ENCODE results near the gene PIK3R5.

Gene PIK3R5

DNA sequence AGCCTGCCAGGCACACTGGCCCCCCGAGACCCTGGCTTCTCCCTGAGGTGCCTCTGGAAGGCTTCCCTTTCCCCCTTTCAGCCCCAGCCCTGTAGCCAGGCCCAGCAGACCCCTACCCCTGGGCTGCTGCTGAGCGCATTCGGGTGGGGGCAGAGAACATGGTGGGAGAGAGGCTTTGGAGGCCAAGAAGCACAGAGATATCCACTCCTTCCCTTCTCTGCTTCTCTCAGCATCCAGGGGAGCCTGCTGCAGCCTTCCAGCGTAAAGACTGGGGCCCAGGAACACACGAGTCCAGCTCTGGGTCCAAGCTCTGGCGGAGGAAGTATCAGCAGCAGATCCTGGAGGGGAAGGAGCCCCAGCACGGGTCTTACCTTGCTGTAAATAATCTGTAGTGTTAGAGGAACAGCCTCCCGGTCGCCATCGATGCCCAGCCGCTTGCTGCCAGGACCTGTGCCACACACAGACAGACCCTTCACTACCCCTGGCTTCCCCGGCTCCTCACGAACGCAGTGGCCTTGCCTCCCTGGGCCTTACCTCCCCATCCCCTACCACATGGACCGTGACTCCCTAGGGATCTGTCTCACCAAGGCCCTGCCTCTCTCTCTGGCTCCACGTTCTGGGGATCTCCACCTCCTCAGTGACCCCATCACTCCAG lies 81.0 kb downstream of the PIK3R5 start:
- no peak for DNase-seq (ENCODE audit: low read depth in 1 of 2, low spot score in 1 of 2)
- no peak for TF ChIP-seq JUND (IDR thresholded peaks at IDR 0.05; ENCODE audit: low read depth)
- in situ Hi-C loops (cut with HindIII; ENCODE audit: low pct_unique_long_range_greater_than_20kb, low sequenced_read_pairs): no loop called here

DNA sequence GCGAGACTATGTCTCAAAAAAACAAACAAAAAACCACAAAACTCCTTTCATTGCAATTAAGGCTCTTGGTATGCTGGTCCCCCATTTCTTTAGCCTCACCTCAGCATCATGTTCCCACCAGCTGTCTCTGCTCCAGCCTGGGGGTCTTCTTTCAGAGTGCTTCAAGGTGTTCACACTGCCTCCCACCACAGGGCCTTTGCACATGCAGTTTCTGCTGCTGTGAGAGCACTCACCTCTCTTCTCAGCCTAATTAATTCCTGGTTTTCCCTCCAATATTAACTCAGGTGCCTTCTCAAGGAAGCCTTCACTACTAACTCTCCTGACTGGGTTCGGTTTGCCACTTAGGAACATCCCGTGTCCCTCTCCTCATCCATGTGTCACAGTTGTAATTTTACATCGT lies 82.2 kb downstream of the PIK3R5 start:
- in situ Hi-C loops (cut with HindIII; ENCODE audit: low pct_unique_long_range_greater_than_20kb, low sequenced_read_pairs): no loop called here
- no peak for TF ChIP-seq JUND (IDR thresholded peaks at IDR 0.05; ENCODE audit: low read depth)
- no peak for DNase-seq (ENCODE audit: low read depth in 1 of 2, low spot score in 1 of 2)

DNA sequence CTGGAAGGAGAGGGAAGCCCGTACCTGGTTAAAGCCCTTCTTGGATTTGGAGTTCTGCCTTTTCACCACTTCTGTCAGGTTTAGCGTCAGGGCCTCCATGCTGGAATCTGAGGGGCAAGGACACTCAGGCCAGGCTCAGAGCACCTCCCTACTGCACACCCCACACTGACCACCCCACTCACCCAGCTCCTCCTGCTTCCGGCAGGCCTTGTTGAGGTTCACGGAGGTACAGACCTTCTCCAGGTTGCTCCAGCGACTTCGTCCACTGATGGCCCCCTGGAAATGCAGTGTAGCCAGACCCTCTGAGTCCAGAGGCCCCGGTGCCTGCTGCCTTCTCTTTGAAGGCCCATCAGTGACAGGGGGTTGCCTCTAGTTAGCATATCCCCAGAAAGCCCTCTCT lies 83.9 kb downstream of the PIK3R5 start:
- in situ Hi-C loops (cut with HindIII; ENCODE audit: low pct_unique_long_range_greater_than_20kb, low sequenced_read_pairs): no loop called here
- DNase-seq (ENCODE audit: low read depth in 1 of 2, low spot score in 1 of 2): no peak
- TF ChIP-seq JUND (IDR thresholded peaks at IDR 0.05; ENCODE audit: low read depth): no peak

DNA sequence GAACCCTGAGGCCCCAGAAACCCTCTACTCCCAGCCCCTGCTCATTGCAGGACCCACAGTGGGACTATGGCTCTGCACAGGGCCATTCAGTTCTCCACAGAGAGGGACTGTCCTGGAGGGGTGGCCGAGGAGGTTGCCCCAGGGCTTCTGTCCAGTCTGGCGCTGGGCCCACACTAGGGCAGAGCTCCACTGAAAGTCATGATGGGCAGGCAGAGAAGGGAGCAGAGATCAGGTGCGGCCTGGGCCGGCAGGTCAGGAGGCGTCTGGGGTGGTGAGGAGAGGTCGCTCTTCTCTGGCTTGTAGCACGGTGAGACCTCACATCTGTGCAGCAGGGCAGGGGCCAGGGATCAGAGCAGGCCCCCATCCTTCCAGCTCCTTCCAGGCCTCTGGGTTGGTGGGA lies 85.0 kb downstream of the PIK3R5 start:
- in situ Hi-C loops (cut with HindIII; ENCODE audit: low pct_unique_long_range_greater_than_20kb, low sequenced_read_pairs): no loop called here
- no peak for TF ChIP-seq JUND (IDR thresholded peaks at IDR 0.05; ENCODE audit: low read depth)
- DNase-seq (ENCODE audit: low read depth in 1 of 2, low spot score in 1 of 2): no peak

DNA sequence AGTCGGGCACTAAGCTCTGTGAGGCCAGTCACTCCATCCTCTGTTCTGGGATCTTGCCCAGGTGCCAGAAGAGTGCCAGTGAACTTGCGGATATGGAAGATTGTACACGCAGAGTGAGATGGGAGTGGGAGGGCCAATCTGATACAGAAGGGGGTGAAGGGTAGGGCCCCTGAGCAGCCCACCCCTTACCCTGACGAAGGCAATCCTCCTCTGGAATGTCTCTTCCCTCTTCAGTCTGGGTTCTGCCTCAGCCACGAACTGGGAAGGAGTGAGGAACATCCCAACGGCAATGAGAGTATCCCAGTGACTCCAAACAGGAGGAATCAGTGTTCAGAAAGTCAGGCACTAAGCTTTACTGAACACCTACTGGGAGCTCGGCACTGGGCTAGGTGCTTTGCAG lies 86.1 kb downstream of the PIK3R5 start:
- in situ Hi-C loops (cut with HindIII; ENCODE audit: low pct_unique_long_range_greater_than_20kb, low sequenced_read_pairs): no loop called here
- DNase-seq (ENCODE audit: low read depth in 1 of 2, low spot score in 1 of 2): no peak
- TF ChIP-seq JUND (IDR thresholded peaks at IDR 0.05; ENCODE audit: low read depth): no peak

DNA sequence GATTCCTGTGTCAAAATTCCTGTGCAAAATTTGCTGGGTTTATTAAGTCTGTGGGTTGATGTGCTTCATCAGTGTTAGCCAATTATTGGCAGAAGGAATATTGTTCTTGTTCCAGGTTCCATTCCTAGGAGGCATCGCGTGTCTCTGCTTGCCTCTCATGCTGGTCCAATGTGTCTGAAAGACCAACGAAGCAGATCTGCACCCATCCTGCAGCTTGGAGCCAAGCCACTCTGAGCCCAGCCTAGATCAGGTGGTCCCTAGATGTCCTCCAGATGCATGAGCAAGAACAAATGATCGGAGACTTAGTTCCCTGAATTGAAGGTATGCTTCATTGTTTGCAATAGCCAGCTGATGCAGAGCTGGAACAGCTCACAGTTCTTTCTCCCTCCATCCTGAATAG lies 87.5 kb downstream of the PIK3R5 start:
- TF ChIP-seq JUND (IDR thresholded peaks at IDR 0.05; ENCODE audit: low read depth): no peak

DNA sequence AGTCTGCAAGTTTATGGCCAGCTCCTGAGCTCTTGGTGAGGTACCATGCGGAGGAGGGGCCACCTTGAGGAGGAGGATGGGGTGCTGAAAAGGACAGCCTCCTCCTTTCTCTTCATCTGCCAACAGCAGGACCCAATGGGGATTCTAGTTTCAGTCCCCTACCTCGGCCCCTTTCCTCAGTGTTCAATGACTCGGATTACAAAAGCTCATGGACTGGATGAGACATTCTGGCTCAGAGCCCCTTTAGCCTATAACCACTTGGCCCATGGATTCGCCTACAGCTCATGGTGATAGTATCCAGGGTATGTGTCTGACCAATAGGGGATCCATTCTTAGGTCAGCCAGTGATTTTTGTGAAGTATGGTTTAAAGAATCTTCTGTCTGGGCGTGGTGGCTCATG lies 89.5 kb downstream of the PIK3R5 start:
- in situ Hi-C loops (cut with HindIII; ENCODE audit: low pct_unique_long_range_greater_than_20kb, low sequenced_read_pairs): no loop called here
- peak in 1 of 2 experiments; percentile 5 for DNase-seq (ENCODE audit: low read depth in 1 of 2, low spot score in 1 of 2)
- TF ChIP-seq JUND (IDR thresholded peaks at IDR 0.05; ENCODE audit: low read depth): no peak

More for the DNA sequence above, 87.5 kb downstream of the PIK3R5 start:
- no peak for DNase-seq (ENCODE audit: low read depth in 1 of 2, low spot score in 1 of 2)
- in situ Hi-C loops (cut with HindIII; ENCODE audit: low pct_unique_long_range_greater_than_20kb, low sequenced_read_pairs): no loop called here

DNA sequence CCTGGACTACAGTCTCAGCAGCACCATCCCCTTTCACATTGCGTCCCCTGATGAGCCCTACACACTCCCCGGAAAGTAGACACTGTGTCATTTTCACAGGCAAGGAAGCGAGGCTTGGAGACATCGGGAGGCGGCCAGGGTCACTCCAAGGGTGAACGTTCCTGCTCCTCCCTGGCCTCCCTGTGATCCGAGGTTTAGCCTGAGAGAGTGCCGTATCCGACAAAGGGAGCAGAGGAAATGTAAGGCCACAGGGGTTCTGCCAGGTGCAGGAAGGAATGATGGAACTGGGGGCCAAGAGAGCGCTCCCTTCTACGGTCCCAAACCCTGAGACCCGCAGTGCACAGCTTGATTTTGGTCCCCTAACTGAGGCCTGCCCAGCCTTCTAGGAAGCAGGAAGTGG lies 90.1 kb downstream of the PIK3R5 start:
- in situ Hi-C loops (cut with HindIII; ENCODE audit: low pct_unique_long_range_greater_than_20kb, low sequenced_read_pairs): no loop called here
- no peak for TF ChIP-seq JUND (IDR thresholded peaks at IDR 0.05; ENCODE audit: low read depth)

DNA sequence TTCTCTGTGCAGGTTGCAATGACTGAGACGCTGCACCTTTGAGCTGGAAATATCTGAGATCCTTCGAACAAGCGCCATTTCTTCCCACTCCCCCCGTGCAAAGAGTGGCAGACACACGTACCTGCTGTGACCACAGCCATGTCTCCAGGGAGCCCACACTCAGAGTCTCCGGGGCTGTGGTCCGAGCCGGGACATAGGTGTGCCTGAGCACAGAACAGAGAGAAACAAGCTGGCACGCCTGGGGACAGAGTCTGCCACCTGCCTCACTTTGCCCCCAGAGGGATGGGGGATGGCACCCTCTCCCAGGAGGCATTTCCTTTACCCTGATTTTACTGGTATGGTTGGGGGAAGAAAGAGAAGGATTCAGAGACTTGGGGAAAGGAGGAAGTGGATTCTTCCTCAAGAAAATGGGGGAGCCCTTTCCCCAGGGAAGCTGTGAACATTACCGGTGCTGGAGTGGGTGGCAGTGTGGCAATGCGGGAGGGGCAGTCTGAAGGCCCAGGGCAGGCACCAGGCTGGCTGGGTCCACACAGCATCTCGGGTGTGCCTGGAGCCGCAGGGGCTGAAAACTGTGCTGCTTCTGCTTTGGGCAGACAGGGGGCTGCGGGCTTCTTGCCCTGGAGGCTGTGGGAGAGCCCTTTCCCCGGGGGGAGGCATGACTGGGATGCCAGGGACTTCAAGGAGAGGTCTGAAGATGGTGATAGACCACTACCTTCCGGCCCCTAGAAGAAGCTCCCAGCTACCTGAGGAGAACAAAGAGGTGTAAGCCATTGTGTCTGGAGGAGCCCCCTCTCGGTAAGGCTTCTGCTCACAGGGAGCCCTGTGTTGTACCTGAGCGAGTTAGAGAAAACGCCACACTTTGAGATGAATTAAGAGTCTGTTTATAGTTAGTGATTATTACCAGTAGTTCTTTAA lies 91.4 kb downstream of the PIK3R5 start:
- no peak for DNase-seq (ENCODE audit: low read depth in 1 of 2, low spot score in 1 of 2)
- TF ChIP-seq JUND (IDR thresholded peaks at IDR 0.05; ENCODE audit: low read depth): no peak
- in situ Hi-C loops (cut with HindIII; ENCODE audit: low pct_unique_long_range_greater_than_20kb, low sequenced_read_pairs): no loop called here

More for the DNA sequence above, 90.1 kb downstream of the PIK3R5 start:
- no peak for DNase-seq (ENCODE audit: low read depth in 1 of 2, low spot score in 1 of 2)

DNA sequence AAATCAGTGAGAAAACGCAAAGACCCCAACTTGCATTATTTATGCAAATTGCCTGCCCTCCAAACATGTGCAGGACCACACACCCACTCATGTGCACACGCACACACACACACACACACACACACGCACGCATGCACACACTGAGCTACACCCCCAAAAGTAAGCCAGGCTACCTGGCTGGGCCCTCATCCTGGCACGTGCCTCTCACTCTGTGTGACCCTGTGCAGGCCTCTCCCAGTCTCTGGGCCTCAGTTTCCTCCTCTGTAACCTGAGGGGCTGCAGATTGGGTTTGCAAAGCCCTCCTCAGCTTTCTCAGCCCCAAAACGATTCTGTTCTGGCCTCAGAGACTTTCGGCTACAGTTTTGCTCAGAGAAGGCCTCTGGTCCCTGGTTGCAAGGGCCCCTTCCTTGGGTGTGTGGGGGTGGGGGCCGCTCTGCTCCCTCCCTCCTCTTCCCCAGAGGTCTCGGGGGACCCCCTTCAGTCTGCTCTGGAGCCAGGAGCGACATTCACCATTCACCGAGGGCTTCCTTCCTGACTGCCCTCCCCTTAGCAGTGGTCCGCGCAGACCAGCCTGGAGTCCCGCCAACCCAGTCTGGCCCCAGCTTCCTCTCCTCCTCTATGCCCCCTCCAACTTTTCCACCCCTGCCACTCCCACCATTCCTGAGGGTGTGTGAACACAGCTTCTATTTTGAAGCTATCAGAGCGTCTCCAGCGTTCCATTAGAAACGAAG lies 92.6 kb downstream of the PIK3R5 start:
- TF ChIP-seq JUND (IDR thresholded peaks at IDR 0.05; ENCODE audit: low read depth): no peak
- DNase-seq (ENCODE audit: low read depth in 1 of 2, low spot score in 1 of 2): no peak
- in situ Hi-C loops (cut with HindIII; ENCODE audit: low pct_unique_long_range_greater_than_20kb, low sequenced_read_pairs): no loop called here

DNA sequence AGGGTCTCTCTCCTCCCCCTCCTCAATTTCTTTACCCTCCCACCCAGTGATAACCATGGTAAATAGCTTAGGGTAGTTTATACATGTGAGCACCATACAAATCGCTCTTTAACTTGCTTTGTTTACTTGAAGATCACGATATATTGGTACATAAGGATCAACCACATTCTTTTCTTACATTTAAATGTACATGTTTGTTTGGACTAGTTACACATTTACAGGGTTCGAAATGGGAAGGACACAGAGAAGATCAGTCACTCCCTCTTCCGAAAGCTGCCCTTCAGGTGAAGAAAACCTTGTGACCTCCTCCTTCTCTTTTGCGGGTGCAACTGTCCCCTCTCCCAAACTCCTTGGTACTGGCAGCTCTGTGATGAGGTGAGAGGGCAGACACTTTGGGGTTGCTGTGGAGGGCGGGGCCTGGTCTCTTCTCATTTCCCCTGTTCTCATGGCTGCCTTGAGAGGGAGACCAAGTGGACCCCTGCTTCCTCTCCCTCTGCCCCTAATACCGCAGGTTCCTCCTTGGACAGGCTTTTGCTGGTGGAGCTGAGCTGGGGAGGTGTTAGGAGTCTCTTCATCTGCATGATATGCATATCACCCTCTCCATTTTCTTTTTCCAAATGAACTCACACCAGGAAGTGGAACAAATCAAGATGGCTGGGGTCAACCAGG lies 93.3 kb downstream of the PIK3R5 start:
- no peak for TF ChIP-seq JUND (IDR thresholded peaks at IDR 0.05; ENCODE audit: low read depth)
- no peak for DNase-seq (ENCODE audit: low read depth in 1 of 2, low spot score in 1 of 2)
- in situ Hi-C loops (cut with HindIII; ENCODE audit: low pct_unique_long_range_greater_than_20kb, low sequenced_read_pairs): no loop called here

DNA sequence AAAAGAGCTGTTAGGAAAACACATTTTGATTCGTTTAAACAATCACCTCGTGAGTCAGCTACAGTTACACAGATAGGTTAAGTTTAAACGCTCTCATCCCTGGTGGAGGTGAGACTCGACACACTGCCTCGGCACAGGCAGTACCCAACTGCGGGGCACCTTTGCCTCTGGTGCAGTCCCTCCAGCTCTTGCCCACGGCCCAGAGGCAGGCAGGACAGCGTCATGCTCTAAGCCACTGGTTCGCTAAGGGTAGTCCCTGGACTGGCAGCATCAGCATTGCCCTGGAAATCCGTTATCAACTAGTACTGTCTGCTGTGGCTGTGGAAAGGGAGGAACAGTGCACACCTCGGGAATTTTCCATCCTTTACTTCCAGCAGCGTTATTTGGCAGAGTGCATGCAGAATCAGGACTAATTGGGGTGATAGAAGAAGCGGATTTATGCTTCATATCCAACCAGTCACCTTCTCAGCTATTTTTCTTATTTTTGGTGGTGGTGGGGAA lies 94.4 kb downstream of the PIK3R5 start:
- in situ Hi-C loops (cut with HindIII; ENCODE audit: low pct_unique_long_range_greater_than_20kb, low sequenced_read_pairs): no loop called here
- DNase-seq (ENCODE audit: low read depth in 1 of 2, low spot score in 1 of 2): no peak
- no peak for TF ChIP-seq JUND (IDR thresholded peaks at IDR 0.05; ENCODE audit: low read depth)

Measured in T47D (cell line).